ENCODE measurements around the gene MBLAC1.
A peak's percentile ranks its signal among the peaks of the same experiment; 100 is the strongest.
"Not testable (repeated sequence)": the region's sequence is repeated elsewhere in the genome, so short reads cannot be mapped to it uniquely, and the experiment has no call there.

The MBLAC1 gene

DNA sequence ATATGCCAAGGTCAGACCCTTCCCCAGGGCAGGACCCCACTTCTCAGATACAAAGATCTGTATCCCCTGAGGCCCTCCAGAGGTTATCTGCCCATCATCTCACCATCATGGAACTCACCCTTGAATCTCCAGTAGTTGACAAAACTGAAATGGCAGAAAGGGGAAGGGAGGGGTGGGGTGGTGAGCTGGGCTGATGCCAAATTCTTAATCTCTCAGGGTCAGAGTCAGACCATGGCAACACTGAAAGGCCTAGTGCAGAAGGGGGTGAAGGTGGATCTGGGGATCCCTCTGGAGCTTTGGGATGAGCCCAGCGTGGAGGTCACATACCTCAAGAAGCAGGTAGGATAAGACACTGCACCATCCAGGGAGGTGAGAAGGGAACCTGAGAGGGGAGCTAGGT is 4.2 kb upstream of the MBLAC1 start:
- no peak for DNase-seq (ENCODE audit: low read depth in 2 of 2)

DNA sequence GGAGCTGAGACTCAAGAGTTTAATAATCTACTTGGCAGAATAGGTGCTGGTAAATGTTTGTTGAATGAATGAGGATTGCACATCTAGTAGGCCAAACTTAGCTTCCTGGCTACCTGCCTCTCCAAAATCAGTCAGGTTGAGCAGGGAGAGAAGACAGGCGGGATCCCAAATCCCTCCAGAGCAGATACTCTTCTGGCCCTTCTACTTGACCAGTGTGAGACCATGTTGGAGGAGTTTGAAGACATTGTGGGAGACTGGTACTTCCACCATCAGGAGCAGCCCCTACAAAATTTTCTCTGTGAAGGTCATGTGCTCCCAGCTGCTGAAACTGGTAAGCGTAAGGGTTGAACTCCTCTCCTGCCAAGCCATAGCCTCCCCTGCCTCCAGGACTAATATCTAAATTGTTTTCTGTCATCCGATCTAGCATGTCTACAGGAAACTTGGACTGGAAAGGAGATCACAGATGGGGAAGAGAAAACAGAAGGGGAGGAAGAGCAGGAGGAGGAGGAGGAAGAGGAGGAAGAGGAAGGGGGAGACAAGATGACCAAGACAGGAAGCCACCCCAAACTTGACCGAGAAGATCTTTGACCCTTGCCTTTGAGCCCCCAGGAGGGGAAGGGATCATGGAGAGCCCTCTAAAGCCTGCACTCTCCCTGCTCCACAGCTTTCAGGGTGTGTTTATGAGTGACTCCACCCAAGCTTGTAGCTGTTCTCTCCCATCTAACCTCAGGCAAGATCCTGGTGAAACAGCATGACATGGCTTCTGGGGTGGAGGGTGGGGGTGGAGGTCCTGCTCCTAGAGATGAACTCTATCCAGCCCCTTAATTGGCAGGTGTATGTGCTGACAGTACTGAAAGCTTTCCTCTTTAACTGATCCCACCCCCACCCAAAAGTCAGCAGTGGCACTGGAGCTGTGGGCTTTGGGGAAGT is 2.2 kb upstream of the MBLAC1 start:
- DNase-seq (ENCODE audit: low read depth in 2 of 2): no peak

DNA sequence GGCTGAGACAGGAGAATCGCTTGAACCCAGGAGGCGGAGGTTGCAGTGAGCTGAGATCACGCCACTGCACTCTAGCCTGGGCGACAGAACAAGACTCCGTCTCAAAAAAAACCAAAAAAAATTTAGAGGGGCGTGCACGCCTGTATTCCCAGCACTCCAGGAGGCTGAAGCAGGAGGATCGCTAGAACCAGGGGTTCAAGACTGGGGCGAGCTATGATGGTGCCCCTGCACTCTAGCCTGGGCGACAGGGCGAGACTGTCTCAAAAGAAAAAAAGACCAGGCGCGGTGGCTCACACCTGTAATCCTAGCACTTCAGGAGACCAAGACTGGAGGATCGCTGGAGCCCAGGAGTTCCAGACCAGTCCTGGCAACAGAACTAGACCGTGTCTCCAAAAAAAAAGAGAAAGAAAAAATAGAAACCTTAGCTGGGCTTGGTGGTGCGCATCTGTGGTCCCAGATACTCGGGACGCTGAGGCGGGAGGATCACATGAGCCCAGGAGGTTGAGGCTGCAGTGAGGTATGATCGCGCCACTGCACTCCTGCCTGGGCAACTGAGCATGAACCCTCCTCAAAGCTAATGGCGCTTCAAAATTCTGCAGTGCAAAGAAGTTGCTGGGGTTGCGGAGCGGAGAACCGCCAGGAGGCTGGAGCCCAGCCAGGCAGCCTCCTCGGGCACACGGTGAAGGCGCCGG is 382 bp upstream of the MBLAC1 start:
- DNase-seq (ENCODE audit: low read depth in 2 of 2): no peak

DNA sequence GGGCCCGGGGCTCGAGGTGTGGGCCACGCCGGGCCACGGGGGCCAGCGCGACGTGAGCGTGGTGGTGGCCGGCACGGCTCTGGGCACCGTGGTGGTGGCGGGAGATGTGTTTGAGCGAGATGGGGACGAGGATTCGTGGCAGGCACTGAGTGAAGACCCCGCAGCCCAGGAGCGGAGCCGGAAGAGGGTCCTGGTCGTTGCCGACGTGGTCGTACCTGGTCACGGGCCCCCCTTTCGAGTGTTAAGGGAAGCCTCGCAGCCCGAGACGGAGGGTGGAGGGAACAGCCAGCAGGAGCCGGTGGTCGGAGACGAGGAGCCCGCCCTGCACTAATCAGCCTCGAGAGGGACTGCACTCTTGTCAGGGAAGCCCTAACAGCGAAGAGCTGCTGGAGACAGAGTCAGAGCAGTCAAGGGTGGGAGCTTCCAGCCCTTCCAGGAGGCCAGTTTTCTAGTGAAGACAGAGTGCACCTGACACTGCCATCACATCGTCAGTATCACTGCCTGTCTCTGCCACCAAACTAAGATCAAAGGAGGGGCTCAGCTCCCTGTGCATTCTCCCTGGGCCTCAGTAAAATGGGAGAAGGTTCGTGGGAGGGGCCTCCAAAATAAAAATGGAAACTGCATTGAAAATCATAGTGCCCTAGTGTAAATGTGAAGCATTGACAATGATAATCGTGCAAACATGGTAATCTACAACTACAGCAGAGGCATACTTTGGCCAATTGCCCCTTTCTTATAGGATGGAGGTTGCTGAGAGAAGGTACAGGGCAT is 1.3 kb downstream of the MBLAC1 start:
- DNase-seq (ENCODE audit: low read depth in 2 of 2): peak in 1 of 2 donors; percentile 6

DNA sequence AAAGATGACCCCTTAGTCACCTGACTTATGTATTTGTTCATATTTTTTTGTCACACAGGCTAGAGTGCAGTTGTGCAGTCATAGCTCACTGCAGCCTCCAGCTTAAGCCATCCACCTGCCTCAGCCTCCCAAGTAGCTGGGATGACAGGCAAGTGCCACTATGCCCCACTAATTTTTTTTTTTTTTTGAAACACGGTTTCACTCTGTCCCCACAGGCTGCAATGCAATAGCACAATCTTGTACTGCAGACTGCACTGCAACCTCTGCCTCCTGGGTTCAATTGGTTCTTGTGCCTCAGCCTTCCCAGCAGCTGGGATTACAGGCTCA is 1.8 kb downstream of the MBLAC1 start:
- DNase-seq (ENCODE audit: low read depth in 2 of 2): no peak

DNA sequence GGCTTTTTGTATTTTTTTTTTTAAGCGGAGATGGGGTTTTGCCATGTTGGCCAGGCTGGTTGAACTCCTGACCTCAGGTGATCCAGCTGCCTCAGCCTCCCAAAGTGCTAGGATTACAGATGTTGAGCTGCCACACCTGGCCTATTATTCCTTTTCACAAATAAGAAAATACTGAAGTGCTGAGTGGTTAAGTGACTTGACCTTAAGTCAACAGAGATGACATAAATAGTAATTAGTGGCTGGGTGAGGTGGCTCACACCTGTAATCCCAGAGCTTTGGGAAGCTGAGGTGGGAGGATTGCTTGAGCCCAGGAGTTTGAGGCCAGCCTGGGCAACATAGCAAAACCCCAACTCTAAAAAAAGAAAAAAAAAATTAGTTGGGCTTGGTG is 3.4 kb downstream of the MBLAC1 start:
- DNase-seq (ENCODE audit: low read depth in 2 of 2): not testable (repeated sequence)

DNA sequence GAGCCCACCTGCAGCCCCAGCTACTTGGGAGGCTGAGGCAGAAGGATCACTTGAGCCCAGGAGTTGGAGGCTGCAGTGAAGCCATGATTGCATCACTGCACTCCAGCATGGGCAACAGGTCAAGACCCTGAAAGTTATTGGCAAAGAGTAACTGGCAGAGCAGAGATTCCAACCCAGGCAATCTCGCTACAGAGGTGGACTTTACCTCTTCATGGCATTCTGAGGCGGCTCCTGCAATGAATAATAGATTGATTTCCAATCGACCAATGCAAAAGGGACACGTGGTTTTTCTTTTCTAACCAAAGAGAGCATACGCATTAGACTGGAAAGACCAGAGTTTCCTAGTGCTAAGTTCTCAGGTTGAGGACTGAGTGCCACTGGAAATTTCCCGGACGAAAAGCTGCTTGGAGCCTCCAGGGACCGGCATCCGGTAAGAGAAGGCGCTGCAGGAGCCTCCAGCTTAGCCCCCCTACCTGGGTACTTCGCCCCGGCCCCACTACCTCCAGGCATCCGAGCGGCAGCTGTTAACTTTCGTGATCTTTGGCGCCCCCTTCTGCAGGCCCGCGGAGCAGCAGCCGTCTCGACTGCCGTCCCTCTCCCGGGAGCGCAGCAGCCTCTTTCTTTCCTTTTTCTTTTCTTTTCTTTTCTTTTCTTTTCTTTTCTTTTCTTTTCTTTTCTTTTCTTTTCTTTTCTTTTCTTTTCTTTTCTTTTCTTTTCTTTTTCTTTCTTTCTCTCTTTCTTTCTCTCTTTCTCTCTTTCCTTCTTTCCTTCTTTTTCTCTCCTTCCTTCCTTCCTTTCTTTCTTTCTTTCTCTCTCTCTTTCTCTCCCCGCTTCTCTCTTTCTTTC is 4.1 kb downstream of the MBLAC1 start:
- DNase-seq (ENCODE audit: low read depth in 2 of 2): peak; percentile 62 to 70

DNA sequence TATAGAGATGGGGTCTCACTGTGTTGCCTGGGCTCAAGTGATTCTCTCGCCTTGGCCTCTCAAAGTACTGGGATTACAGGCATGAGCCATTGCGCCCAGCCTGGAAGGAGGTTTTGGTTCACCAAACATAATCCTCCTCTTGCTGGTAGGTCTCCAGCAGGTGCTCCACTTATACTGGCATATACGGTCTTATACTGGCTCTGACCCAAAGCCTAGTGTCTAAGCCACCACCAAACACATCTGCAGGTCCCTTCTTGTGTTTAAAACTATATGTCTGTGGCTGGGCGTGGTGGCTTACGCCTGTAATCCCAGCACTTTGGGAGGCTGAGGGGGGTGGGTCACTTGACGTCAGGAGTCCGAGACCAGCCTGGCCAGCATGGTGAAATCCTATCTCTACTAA is 5.4 kb downstream of the MBLAC1 start:
- DNase-seq (ENCODE audit: low read depth in 2 of 2): no peak

DNA sequence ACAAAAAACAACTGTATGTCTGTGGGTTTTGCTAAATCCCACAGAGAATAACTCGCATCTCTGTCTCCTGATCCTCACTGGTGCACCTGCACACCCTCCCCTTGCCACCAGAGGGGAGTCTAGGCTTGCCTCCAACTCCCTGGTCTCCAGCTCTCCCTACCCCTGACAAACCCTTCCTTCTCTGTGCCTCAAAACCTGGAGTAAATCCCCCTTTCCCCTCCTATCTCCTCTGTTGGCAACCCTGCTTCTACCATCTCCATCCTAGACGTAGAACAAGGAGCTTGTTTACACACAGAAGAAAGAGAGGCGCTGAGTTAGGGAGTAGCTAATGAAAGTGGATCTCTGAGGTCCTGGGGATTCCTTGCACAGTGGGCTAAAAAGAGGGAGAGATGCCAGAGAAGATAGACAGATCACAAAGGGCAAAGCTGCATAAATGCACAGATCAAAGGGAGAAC is 6.0 kb downstream of the MBLAC1 start:
- DNase-seq (ENCODE audit: low read depth in 2 of 2): peak in 1 of 2 donors; percentile 41

DNA sequence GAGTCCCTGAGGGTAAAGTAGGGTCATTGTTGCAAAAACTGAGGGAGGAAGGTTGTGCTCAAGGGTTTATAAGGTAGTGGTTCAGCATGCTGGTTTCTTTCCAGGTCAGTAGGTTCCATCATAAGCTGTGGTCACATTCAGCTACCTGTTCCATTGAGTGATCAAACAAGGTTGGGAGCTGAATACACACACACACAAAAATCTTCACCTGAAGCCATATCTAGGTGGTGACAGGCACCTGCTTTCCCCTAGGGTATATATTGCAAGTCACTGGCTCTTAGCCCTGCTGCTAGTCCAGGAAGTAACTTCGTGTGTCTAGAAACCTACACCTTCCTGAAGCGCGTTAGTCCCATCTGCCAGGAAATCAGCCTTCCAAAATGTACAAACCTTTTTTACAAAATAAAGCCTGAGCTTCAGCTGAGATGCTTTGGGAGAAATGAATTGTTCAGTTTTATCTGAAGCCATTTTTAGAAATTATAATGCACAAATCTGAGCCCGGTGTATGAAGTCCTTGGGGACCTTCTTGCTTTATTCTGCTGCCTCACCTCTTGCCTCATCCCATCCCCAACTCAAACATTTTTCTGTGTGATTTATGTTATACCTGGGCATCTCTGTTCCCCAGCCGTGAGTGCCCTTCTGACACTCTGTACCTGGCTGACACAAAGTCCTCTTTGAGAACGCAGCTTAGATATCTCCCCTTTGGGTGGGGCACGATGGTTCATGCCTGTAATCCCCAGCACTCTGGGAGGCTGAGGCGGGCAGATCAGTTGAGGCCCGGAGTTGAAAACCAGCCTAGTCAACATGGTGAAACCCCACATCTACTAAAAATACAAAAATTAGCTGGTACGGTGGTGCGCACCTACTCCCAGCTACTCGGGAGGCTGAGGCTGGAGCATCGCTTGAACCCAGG is 11.3 kb downstream of the MBLAC1 start:
- DNase-seq (ENCODE audit: low read depth in 2 of 2): no peak

DNA sequence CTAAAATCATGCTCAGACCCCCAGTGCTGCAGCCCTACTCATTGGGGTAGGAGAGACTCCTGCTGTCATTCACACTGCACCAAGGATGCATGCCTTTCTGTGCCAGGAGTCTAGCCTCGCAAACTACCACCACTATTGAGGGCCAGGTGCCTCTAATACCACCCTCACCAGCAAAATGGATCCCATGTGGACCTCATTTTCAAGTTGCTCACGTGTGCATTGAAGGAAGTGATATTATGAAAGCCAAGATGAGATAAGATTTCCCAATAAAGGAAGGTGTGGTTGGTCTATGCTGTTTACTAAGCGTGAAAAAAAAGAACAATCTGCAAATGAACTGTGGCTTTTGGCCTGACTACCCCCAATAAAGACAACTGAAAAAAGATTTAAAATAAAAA is 14.8 kb downstream of the MBLAC1 start:
- no peak for DNase-seq (ENCODE audit: low read depth in 2 of 2)

DNA sequence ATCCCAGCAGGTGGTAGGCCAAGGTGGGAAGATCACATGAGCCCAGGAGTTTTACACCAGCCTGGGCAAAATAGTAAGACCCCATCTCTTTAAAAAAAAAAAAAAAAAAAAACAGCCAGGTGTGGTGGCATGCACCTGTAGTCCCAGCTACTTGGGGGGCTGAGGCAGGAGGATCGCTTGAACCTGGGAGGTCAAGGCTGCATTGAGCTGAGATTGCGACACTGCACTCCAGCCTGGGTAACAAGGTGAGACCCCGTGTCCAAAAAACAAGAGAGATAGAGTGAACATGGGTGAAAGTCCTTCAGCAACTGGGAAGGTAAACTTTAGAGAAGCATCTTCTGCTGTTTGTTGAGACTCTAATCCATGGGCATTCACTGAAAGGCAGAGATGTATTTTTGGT is 15.7 kb downstream of the MBLAC1 start:
- no peak for DNase-seq (ENCODE audit: low read depth in 2 of 2)

DNA sequence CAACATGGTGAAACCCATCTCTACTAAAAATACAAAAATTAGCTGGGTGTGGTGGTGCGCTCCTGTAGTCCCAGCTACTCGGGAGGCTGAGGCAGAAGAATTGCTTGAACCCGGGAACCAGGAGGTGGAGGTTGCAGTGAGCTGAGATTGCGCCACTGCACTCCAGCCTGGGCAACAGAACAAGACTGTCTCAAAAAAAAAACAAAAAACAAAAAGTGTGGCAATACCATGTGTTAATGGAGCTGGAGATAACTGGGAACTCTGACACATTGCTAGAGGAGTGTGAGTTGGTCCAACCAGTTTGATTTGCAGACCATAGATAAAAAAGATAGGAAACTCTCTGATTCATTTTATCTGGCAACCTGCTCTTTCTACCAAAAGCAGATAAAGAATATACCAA is 19.6 kb downstream of the MBLAC1 start:
- DNase-seq (ENCODE audit: low read depth in 2 of 2): not testable (repeated sequence)

DNA sequence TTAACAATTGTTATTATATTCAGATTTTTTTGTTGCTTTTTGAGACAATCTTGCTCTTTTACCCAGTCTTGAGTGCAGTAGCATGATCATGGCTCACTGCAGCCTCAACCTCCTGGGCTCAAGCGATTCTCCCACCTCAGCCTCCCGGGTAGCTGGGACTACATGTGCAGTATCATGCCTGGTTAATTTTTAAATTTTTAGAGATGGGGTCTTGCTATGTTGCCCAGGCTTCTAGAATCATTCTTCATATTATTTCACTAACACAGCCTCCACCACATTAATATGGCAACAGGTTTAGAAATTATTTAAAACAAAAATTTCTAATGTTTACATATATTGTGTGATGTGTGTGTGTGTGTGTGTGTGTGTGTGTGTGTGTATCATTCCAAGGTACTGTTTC is 20.5 kb downstream of the MBLAC1 start:
- DNase-seq (ENCODE audit: low read depth in 2 of 2): no peak

DNA sequence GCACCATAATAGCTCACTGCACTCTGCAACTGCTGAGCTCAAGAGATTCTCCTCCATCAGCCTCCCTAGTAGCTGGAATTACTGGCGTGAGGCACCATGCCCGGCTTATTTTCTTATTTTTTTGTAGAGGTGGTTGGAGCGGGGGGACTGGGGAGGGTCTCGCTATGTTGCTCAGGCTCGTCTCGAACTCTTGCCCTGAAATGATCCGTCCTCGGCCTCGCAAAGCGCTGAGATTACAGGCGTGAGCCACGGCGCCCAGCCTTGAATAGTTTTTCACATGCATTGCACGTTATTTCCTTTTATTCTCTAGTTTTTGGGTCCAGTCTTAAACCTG is 21.4 kb downstream of the MBLAC1 start:
- no peak for DNase-seq (ENCODE audit: low read depth in 2 of 2)

DNA sequence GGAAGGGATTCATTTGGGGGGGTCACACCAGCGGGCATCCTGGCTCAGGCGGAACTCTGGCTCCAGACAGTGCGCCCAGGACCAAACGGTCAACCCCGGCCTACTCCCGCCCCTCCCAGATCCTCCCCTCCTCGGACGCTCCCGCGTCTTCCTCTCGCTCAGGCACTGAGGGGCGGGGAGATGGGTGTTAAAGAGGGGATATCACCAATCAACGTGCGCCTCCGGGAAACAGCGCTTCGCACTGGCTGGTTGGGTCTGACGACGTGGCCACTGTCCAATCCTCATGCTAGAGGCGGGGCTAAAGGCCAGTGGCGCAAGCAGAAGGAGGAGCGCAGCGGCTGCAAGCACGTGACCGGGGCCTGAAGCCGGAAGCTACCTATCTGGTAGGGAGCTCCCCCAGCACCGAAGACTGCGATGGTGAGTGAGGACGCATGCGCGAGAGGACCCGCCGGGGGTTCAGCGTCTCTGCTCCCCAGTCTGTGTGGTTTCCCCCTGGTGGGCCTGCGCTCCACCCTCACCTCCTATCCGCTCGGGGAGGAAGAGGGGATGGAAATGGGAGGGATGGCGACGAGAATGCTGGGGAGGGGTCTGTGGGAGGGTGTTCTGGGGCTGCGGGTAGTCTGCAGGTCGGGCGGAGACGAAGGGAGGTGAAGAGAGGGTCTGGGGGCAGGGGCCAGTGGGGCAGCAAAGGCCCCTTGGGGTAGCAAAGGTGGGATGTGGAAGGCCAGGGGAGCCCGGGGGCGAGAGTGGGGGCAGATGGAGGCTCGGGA is 22.0 kb downstream of the MBLAC1 start, which contains the start of gene LAMTOR4:
LAMTOR4 (plus strand) TSS at position 360 of the 770 bp plus-strand sequence; CDS start at position 415, 55 bp downstream.
- DNase-seq (ENCODE audit: low read depth in 2 of 2): peak; percentile 97

DNA sequence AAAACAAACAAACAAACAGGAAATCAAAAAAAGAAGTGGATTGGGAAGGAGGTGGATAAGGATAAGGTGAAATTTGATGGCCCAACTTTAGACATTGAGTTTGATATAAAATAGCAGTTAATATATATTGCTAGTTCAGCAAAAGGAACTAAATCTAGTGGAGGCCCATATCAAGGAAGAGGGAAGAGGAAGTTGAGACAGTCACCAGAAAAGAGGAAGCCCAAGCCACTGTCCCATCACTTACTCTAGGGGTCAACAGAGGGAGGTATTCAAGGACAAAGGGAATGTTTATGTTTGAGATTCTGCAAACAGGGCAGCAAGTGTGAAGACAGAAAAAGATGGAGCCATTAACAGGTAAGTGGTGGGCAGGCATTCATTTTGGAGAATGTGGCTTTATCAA is 25.6 kb downstream of the MBLAC1 start:
- no peak for DNase-seq (ENCODE audit: low read depth in 2 of 2)

DNA sequence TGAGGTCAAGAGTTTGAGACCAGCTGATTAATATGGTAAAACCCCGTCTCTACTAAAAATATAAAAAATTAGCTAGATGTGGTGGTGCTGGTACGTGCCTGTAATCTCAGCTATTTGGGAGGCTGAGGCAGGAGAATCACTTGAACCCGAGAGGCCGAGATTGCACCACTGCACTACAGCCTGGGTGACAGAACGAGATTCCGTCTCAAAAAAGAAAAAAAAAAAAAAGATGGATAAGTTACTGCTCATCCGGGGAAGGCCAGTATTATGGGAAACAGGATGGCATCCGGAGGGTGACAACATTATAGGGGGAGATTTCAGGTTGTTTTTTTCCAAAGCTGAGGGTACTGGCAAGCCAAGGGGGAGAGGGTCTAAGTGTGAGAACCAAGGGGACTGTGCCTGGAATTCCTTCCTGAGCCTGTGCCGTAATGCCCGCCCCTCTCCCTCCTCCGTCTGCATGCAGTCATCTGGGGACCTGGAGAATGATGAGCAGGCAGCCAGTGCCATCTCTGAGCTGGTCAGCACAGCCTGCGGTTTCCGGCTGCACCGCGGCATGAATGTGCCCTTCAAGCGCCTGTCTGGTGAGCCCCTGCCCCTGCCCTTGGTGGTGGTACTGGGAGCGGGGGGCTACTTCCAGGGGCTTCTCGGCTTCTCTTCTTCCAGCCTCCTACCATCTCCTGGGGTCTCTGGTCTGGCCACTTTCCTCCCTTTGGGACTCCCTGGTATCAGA is 26.3 kb downstream of the MBLAC1 start:
- DNase-seq (ENCODE audit: low read depth in 2 of 2): no peak
